GM12891 (cell line): ENCODE data around the gene PSRC1.

Experiments used
- PAX5 ChIP-seq: IDR thresholded peaks from 2 replicates; pipeline ENCODE4 v1.6.1; 2011; ENCODE audit warnings: low read length, moderate library complexity, mild to moderate bottlenecking; ENCODE audit not compliant: insufficient read depth, severe bottlenecking
- POLR2A ChIP-seq: IDR thresholded peaks from 2 replicates; pipeline ENCODE4 v1.6.1; 2011; ENCODE audit warnings: low read depth, low read length, control low read depth
- POLR2AphosphoS5 ChIP-seq: IDR thresholded peaks from 2 replicates; pipeline ENCODE4 v1.6.1; 2011; ENCODE audit warnings: low read depth, low read length, control low read depth
- POU2F2 ChIP-seq: IDR thresholded peaks from 2 replicates; pipeline ENCODE4 v1.6.1; 2011; ENCODE audit warnings: low read depth, mild to moderate bottlenecking, control low read depth, low read length, moderate library complexity
- SPI1 ChIP-seq: IDR thresholded peaks from 2 replicates; pipeline ENCODE4 v1.6.1; 2011; ENCODE audit warnings: low read depth, low read length, control low read depth
- TAF1 ChIP-seq: IDR thresholded peaks from 2 replicates; pipeline ENCODE4 v1.6.1; 2011; ENCODE audit warnings: low read depth, low read length, control low read depth

DNA sequence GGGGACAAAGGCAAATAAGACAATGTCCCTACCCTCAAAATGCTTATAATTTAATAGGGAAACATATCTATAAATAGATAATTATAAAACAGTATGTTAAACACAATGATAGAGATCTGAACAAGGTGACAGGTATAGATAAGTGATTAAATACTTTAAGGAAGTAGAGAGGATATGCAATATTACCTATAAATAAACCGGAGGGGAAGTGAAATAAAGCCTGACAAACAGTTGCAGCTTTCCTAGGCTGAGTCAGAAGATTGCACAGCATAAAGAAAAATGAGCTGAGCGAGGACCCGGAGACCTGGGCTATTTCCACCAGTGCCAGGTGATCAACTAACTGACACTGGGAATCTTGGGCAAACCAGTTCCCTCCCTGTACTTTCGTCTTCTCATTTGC lies 11.5 kb upstream of the PSRC1 start:
- no peak for TF ChIP-seq POLR2A
- no peak for TF ChIP-seq TAF1
- TF ChIP-seq POLR2AphosphoS5, result no peak
- TF ChIP-seq SPI1, result no peak
- no peak for TF ChIP-seq PAX5
- TF ChIP-seq POU2F2, result no peak
